ENCODE data around the gene MINK1. TPM values are rescaled to one million over a fixed set of nuclear protein-coding genes. Genes with fewer than 3 reads are reported as not detected.
A peak's percentile ranks its signal among the peaks of the same experiment; 100 is the strongest.

The MINK1 gene
- total and polyA plus RNA-seq, 10 of the 15 experiments (the other 5 are each of a cell fraction or from before 2014, with no cell fraction given), result 0.08 to 55.6 (median 15.0) TPM

- TF ChIP-seq ZNF687 (IDR thresholded peaks at IDR 0.05) (peak; percentile 40), DPF2 (IDR thresholded peaks at IDR 0.05) (peak; percentile 97), NKRF (conservative IDR thresholded peaks at IDR 0.05) (peak; percentile 24; the same call in 1 of the 2 replicates), CHD2 (IDR thresholded peaks at IDR 0.05; ENCODE audit: borderline replicate concordance, low read depth, low read length) (0 out of 2 replicates have a peak, but pooled peaks have one; percentile 42), ZZZ3 (IDR thresholded peaks at IDR 0.05; ENCODE audit: control insufficient read depth, insufficient read length, low read depth) (no peak), REST (IDR thresholded peaks at IDR 0.05; ENCODE audit: low read depth, low read length) (0 out of 2 replicates have a peak, but pooled peaks have one; percentile 30), IRF4 (IDR thresholded peaks at IDR 0.05; ENCODE audit: low read depth, low read length) (peak; percentile 87), ZBED1 (IDR thresholded peaks at IDR 0.05; ENCODE audit: borderline replicate concordance) (peak; percentile 94), FOXK2 (IDR thresholded peaks at IDR 0.05) (no peak), CEBPB (IDR thresholded peaks at IDR 0.05; ENCODE audit: borderline replicate concordance in 1 of 2, low read depth in 2 of 2, low read length in 2 of 2) (no peak), ETV6 (conservative IDR thresholded peaks at IDR 0.05 in 1 of 2, IDR thresholded peaks at IDR 0.05 in 1 of 2; ENCODE audit: borderline replicate concordance in 1 of 2, low read depth in 1 of 2) (peak in 1 of 2 experiments; percentile 53; a peak in 2 of 4 replicates), CREM (IDR thresholded peaks at IDR 0.05; ENCODE audit: low read depth) (peak; percentile 86), RELB (IDR thresholded peaks at IDR 0.05; ENCODE audit: low read depth) (peak; percentile 81; the same call in 1 of the 2 replicates)
Observed at GRCh38 chr17:4945176-4945943, 112.2 kb downstream of the MINK1 start (continued).
